HG03354 (cell line): ENCODE results near the gene LTBP1.
A peak's percentile ranks its signal among the peaks of the same experiment; 100 is the strongest.
"Not testable (repeated sequence)": the region's sequence is repeated elsewhere in the genome, so short reads cannot be mapped to it uniquely, and the experiment has no call there.

ENCODE experiments used
- ATAC-seq: cut with Tn5 transposase; IDR thresholded peaks from one replicate; pipeline ENCODE4 v1.9.1; 2021; ENCODE audit warnings: mild to moderate bottlenecking; ENCODE audit not compliant: unreplicated experiment, poor library complexity, severe bottlenecking

Gene LTBP1

GRCh38 chr2:32946314-32947075 lies at the start of gene LTBP1:
TSS of gene LTBP1 (plus strand) at chr2:32946953. CDS start at chr2:32947325, 372 bp downstream.
- peak; percentile 71 for ATAC-seq

GRCh38 chr2:32900246-32900973 lies 46.3 kb upstream of the LTBP1 start:
- no peak for ATAC-seq

GRCh38 chr2:32901313-32901712 lies 45.4 kb upstream of the LTBP1 start:
- no peak for ATAC-seq

- no peak for ATAC-seq
Observed at GRCh38 chr2:32902174-32902573, 44.6 kb upstream of the LTBP1 start.

GRCh38 chr2:32902986-32903385 lies 43.8 kb upstream of the LTBP1 start:
- no peak for ATAC-seq

GRCh38 chr2:32904074-32904473 lies 42.7 kb upstream of the LTBP1 start:
- no peak for ATAC-seq

- no peak for ATAC-seq
Observed at GRCh38 chr2:32904751-32905150, 42.0 kb upstream of the LTBP1 start.

- no peak for ATAC-seq
Observed at GRCh38 chr2:32905270-32905669, 41.5 kb upstream of the LTBP1 start.

- peak; percentile 96 for ATAC-seq
Observed at GRCh38 chr2:32910883-32911598, 35.7 kb upstream of the LTBP1 start.

- ATAC-seq, result no peak
Observed at GRCh38 chr2:32915694-32916093, 31.1 kb upstream of the LTBP1 start.

GRCh38 chr2:32918774-32919173 lies 28.0 kb upstream of the LTBP1 start:
- ATAC-seq, result no peak

- ATAC-seq, result not testable (repeated sequence)
Observed at GRCh38 chr2:32919901-32920300, 26.9 kb upstream of the LTBP1 start.

- ATAC-seq, result not testable (repeated sequence)
Observed at GRCh38 chr2:32921486-32921885, 25.3 kb upstream of the LTBP1 start.

GRCh38 chr2:32922501-32922900 lies 24.3 kb upstream of the LTBP1 start:
- no peak for ATAC-seq

GRCh38 chr2:32923109-32923508 lies 23.6 kb upstream of the LTBP1 start:
- ATAC-seq, result no peak

GRCh38 chr2:32925283-32925815 lies 21.4 kb upstream of the LTBP1 start:
- ATAC-seq, result no peak

- ATAC-seq, result no peak
Observed at GRCh38 chr2:32925976-32926707, 20.6 kb upstream of the LTBP1 start.

- ATAC-seq, result no peak
Observed at GRCh38 chr2:32926708-32927084, 20.1 kb upstream of the LTBP1 start.

- ATAC-seq, result no peak
Observed at GRCh38 chr2:32930436-32930835, 16.3 kb upstream of the LTBP1 start.

GRCh38 chr2:32931519-32931918 lies 15.2 kb upstream of the LTBP1 start:
- ATAC-seq, result no peak
